ENCODE data around the gene OPCML.

The OPCML gene

GRCh38 chr11:133515107-133515506 lies 17.2 kb downstream of the OPCML start:
- Histone ChIP-seq H3K27me3 (ENCODE audit: insufficient read depth, poor library complexity, severe bottlenecking) (no peaks in the 10 kb centered on the region), H3K4me3 (replicated peaks; ENCODE audit: insufficient read depth, low read length) (no peak overlapping the region), H3K27ac (replicated peaks) (no peak overlapping the region)
- DNase-seq (ENCODE audit: low read depth in 1 of 2, low spot score in 1 of 2) = no peak
- TF ChIP-seq GABPA (IDR thresholded peaks at IDR 0.05; ENCODE audit: low read depth) (no peak), SPI1 (IDR thresholded peaks at IDR 0.05; ENCODE audit: borderline replicate concordance, low read depth) (no peak), POLR2AphosphoS5 (IDR thresholded peaks at IDR 0.05; ENCODE audit: low read depth) (no peak)
- TF ChIP-seq, protein P1, sequence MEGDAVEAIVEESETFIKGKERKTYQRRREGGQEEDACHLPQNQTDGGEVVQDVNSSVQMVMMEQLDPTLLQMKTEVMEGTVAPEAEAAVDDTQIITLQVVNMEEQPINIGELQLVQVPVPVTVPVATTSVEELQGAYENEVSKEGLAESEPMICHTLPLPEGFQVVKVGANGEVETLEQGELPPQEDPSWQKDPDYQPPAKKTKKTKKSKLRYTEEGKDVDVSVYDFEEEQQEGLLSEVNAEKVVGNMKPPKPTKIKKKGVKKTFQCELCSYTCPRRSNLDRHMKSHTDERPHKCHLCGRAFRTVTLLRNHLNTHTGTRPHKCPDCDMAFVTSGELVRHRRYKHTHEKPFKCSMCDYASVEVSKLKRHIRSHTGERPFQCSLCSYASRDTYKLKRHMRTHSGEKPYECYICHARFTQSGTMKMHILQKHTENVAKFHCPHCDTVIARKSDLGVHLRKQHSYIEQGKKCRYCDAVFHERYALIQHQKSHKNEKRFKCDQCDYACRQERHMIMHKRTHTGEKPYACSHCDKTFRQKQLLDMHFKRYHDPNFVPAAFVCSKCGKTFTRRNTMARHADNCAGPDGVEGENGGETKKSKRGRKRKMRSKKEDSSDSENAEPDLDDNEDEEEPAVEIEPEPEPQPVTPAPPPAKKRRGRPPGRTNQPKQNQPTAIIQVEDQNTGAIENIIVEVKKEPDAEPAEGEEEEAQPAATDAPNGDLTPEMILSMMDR (IDR thresholded peaks at IDR 0.05; ENCODE audit: insufficient read depth, low read length) = no peak
- TF ChIP-seq, protein P2, sequence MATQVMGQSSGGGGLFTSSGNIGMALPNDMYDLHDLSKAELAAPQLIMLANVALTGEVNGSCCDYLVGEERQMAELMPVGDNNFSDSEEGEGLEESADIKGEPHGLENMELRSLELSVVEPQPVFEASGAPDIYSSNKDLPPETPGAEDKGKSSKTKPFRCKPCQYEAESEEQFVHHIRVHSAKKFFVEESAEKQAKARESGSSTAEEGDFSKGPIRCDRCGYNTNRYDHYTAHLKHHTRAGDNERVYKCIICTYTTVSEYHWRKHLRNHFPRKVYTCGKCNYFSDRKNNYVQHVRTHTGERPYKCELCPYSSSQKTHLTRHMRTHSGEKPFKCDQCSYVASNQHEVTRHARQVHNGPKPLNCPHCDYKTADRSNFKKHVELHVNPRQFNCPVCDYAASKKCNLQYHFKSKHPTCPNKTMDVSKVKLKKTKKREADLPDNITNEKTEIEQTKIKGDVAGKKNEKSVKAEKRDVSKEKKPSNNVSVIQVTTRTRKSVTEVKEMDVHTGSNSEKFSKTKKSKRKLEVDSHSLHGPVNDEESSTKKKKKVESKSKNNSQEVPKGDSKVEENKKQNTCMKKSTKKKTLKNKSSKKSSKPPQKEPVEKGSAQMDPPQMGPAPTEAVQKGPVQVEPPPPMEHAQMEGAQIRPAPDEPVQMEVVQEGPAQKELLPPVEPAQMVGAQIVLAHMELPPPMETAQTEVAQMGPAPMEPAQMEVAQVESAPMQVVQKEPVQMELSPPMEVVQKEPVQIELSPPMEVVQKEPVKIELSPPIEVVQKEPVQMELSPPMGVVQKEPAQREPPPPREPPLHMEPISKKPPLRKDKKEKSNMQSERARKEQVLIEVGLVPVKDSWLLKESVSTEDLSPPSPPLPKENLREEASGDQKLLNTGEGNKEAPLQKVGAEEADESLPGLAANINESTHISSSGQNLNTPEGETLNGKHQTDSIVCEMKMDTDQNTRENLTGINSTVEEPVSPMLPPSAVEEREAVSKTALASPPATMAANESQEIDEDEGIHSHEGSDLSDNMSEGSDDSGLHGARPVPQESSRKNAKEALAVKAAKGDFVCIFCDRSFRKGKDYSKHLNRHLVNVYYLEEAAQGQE (IDR thresholded peaks at IDR 0.05; ENCODE audit: insufficient replicate concordance, low read depth) = no peak

DNA sequence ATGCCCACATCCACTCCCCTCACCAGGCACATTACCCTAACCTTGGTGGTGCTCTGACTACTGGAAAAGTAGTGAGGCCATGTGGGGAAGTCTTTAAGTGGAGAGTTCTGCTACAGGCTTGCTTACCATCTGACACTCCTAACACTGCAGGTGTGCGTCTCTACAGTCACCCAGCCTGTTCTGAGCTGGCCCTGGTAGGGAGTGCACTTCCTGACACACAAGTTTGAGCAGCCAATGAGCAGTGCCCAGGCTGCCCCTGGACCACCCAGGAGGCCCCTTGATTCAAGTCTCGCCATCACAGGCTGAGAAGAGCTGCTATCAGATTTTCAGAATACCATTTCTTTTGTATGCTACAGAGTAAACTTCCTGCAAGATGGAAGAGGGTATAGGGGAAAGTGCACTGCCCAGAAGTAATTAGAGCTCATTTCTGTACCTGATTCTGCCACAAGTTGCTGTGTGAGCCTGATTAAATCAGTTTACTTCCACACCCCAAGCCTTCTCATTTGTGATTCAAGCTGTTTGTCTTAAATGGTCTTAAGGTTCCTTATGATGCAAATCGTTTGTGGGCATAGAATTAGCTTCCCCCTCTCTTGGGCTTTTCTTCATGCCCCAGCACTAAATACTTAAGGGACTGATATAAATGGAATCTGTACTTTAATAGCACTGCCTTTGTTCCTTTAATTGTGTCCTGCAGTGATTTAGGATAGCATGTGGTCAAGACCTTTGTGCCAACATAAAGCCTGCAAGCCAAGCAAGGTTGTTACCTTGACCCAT lies 22.2 kb downstream of the OPCML start:
- H3K27me3 ChIP-seq (ENCODE audit: insufficient read depth, poor library complexity, severe bottlenecking) = no peaks in the 10 kb centered on the region
- DNase-seq (ENCODE audit: low read depth in 1 of 2, low spot score in 1 of 2) = no peak
- no peak overlapping the region for H3K27ac ChIP-seq (replicated peaks)
- TF ChIP-seq, protein P2 (IDR thresholded peaks at IDR 0.05; ENCODE audit: insufficient replicate concordance, low read depth) = no peak
- TF ChIP-seq, protein P1 (IDR thresholded peaks at IDR 0.05; ENCODE audit: insufficient read depth, low read length) = no peak
- TF ChIP-seq SPI1 (IDR thresholded peaks at IDR 0.05; ENCODE audit: borderline replicate concordance, low read depth) (no peak), GABPA (IDR thresholded peaks at IDR 0.05; ENCODE audit: low read depth) (no peak), POLR2AphosphoS5 (IDR thresholded peaks at IDR 0.05; ENCODE audit: low read depth) (no peak)
- no peak overlapping the region for H3K4me3 ChIP-seq (replicated peaks; ENCODE audit: insufficient read depth, low read length)

DNA sequence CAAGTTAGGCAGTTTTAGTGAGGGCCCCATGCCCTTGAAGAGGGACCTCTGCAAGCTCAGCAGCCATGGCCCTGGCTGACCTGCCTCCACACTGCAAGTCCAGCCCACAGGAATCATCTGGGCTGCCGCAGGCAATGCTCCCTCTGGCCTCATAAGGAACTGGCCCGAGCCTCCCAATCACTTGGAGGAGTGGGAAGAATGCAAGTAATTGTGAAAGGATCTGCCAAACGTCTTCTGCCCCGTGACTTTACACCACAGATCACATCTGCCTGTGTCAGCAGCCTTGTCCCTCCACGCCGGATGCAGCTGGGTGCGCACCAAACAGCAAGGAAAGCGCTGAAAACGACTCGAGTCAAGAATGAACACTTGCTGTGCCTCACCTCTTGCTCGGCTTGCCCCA lies 23.8 kb downstream of the OPCML start:
- no peaks in the 10 kb centered on the region for H3K27me3 ChIP-seq (ENCODE audit: insufficient read depth, poor library complexity, severe bottlenecking)
- no peak for DNase-seq (ENCODE audit: low read depth in 1 of 2, low spot score in 1 of 2)
- H3K4me3 ChIP-seq (replicated peaks; ENCODE audit: insufficient read depth, low read length) = no peak overlapping the region
- TF ChIP-seq, protein P1 (IDR thresholded peaks at IDR 0.05; ENCODE audit: insufficient read depth, low read length) = no peak
- TF ChIP-seq POLR2AphosphoS5 (IDR thresholded peaks at IDR 0.05; ENCODE audit: low read depth) = no peak
- no peak overlapping the region for H3K27ac ChIP-seq (replicated peaks)

DNA sequence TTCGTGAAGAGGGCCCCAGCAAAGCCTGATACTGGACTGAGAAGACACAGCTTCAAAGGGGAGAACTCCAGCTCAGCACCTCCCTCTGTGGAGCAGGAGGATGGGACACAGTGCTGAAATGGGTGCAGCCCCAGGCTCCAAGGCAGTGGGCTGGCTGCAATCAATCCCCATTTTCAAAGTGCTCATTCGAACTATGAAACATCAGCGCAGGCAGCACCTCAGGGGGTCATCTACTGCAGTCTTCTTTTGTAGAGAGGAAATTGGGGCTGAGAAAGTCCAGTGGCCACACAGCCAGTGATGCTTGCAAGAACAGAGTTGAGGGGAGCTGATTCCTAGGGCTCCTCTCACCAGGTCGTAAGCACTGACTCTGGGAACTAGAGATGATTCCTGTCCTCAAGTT lies 25.1 kb downstream of the OPCML start:
- H3K27me3 ChIP-seq (ENCODE audit: insufficient read depth, poor library complexity, severe bottlenecking) = no peaks in the 10 kb centered on the region

More for the DNA sequence above, 25.1 kb downstream of the OPCML start:
- Histone ChIP-seq H3K27ac (replicated peaks) (no peak overlapping the region), H3K4me3 (replicated peaks; ENCODE audit: insufficient read depth, low read length) (no peak overlapping the region)
- no peak for DNase-seq (ENCODE audit: low read depth in 1 of 2, low spot score in 1 of 2)
- TF ChIP-seq SPI1 (IDR thresholded peaks at IDR 0.05; ENCODE audit: borderline replicate concordance, low read depth) = no peak
- TF ChIP-seq, protein P1 (IDR thresholded peaks at IDR 0.05; ENCODE audit: insufficient read depth, low read length) = no peak
- TF ChIP-seq, protein P2 (IDR thresholded peaks at IDR 0.05; ENCODE audit: insufficient replicate concordance, low read depth) = no peak
- no peak for TF ChIP-seq POLR2AphosphoS5 (IDR thresholded peaks at IDR 0.05; ENCODE audit: low read depth)
- TF ChIP-seq GABPA (IDR thresholded peaks at IDR 0.05; ENCODE audit: low read depth) = no peak

Measured in HL-60 (cell line).